Lung (tissue), 12 donors: ENCODE measurements around the gene OXGR1. TPM values are rescaled to one million over a fixed set of nuclear protein-coding genes. Genes with fewer than 3 reads are reported as not detected.

ENCODE experiments used
- ATAC-seq: fragments of 200-7000 bp; cut with Tn5 transposase; one replicate; pipeline ENCODE4 v1.9.1; 2020; ENCODE audit warnings: moderate number of reproducible peaks; ENCODE audit not compliant: insufficient read depth, low FRiP score
- DNase-seq, 3 donors: peaks; one replicate each; pipeline ENCODE4 v3.0.0-alpha.2; 2013 to 2017
- H3K27ac ChIP-seq, 2 donors: one replicate each; pipeline ENCODE4 v1.5.1; 2013; ENCODE audit warnings: mild to moderate bottlenecking in 2 of 2, moderate library complexity in 2 of 2, control low read depth in 1 of 2, inconsistent platforms in 1 of 2, low read depth in 1 of 2, low read length in 1 of 2
- H3K27me3 ChIP-seq, 3 donors: one replicate each; pipeline ENCODE4 v1.5.1; 2013; ENCODE audit warnings: low read length in 2 of 3; ENCODE audit not compliant: control insufficient read depth in 3 of 3, insufficient read depth in 3 of 3
- H3K36me3 ChIP-seq, 4 donors: one replicate each; pipeline ENCODE4 v1.5.1; 2013; ENCODE audit warnings: low read length in 4 of 4, mild to moderate bottlenecking in 1 of 4, moderate library complexity in 1 of 4; ENCODE audit not compliant: control insufficient read depth in 4 of 4, insufficient read depth in 4 of 4
- H3K4me1 ChIP-seq, 5 donors: one replicate each; pipeline ENCODE4 v1.5.1; 2013; ENCODE audit warnings: low read length in 5 of 5, mild to moderate bottlenecking in 2 of 5, moderate library complexity in 1 of 5; ENCODE audit not compliant: control insufficient read depth in 5 of 5, insufficient read depth in 5 of 5
- H3K4me3 ChIP-seq: one replicate; pipeline ENCODE4 v1.5.1; 2013; ENCODE audit warnings: mild to moderate bottlenecking, control low read depth, moderate library complexity
- H3K9ac ChIP-seq, 2 donors: one replicate each; pipeline ENCODE4 v1.5.1; 2013; ENCODE audit warnings: low read length in 2 of 2, control low read depth in 1 of 2; ENCODE audit not compliant: insufficient read depth in 1 of 2
- H3K9me3 ChIP-seq, 4 donors: one replicate each; pipeline ENCODE4 v1.5.1; 2013; ENCODE audit warnings: low read length in 3 of 4, mild to moderate bottlenecking in 1 of 4, moderate library complexity in 1 of 4; ENCODE audit not compliant: control insufficient read depth in 4 of 4, insufficient read depth in 3 of 4
- CTCF ChIP-seq: IDR thresholded peaks from 2 replicates; pipeline ENCODE4 v1.5.1; 2012; ENCODE audit warnings: mild to moderate bottlenecking; ENCODE audit errors: control extremely low read depth, extremely low read depth
- WGBS, 2 donors: extraction: QIAGEN DNeasy Blood & Tissue Kit; methylation state at CpG; one replicate each; pipeline ENCODE4 v1.1.7; 2013; 5-methylcytosine and 5-hydroxymethylcytosine counted together
- polyA plus RNA-seq, 2 donors: library from polyadenylated mRNA; stranded (reverse); fragments of 200-250 nt; gene quantifications; one replicate each; pipeline ENCODE4 v1.2.1, GENCODE V29; 2013
- total RNA-seq, 2 donors: library from RNA; depleted of rRNA in 1 of 2; stranded (reverse); fragments of >200 nt in 1 of 2; gene quantifications; one replicate each; pipeline ENCODE4 v1.2.1, GENCODE V29; 2014 to 2021
- donor health status: control.
- donor health status: control.
- donor health status: Bipolar disorder and iron deficiency.
- donor health status: healthy.
- donor health status: DM: yes; HTN: yes; CAD: no.

Gene OXGR1
- total and polyA plus RNA-seq, 4 donors = 0.25 to 0.71 (median 0.46) TPM

- DNase-seq = no peak
These were observed 14.4 kb upstream of the OXGR1 start for GRCh38 chr13:97008643-97009042.

GRCh38 chr13:97005625-97006262 lies 11.5 kb upstream of the OXGR1 start:
- Histone ChIP-seq H3K27me3 (peaks cover 0 to 17% (median 2%) of the 10 kb centered on the region in 3 donors), H3K9me3 (peaks cover 0 to 4% (median 0%) of the 10 kb centered on the region in 4 donors), H3K4me1 (peaks cover 0 to 5% (median 0%) of the 10 kb centered on the region in 5 donors), H3K36me3 (no peaks in the 10 kb centered on the region), H3K27ac (no peak overlapping the region), H3K4me3 (no peak overlapping the region), H3K9ac (no peak overlapping the region)
- no peak for TF ChIP-seq CTCF
- 47 to 72% methylated on average over 1 of the region's 1 CpG for WGBS, 2 donors
- no peak for ATAC-seq
- DNase-seq = no peak

More at GRCh38 chr13:97008643-97009042, 14.4 kb upstream of the OXGR1 start:
- H3K27me3 ChIP-seq = peaks cover 0 to 18% (median 5%) of the 10 kb centered on the region in 3 donors
- H3K9me3 ChIP-seq = peaks cover 0 to 2% (median 0%) of the 10 kb centered on the region in 4 donors
- no peak overlapping the region for H3K27ac ChIP-seq
- peaks cover 0 to 5% (median 0%) of the 10 kb centered on the region in 5 donors for H3K4me1 ChIP-seq
- no peak overlapping the region for H3K9ac ChIP-seq
- TF ChIP-seq CTCF = no peak
- H3K36me3 ChIP-seq = no peaks in the 10 kb centered on the region
- no peak for ATAC-seq
- WGBS, 2 donors = 68 to 76% methylated on average over 4 of the region's 4 CpGs
- no peak overlapping the region for H3K4me3 ChIP-seq

- ATAC-seq = no peak
- Histone ChIP-seq H3K4me1 (peaks cover 0 to 5% (median 0%) of the 10 kb centered on the region in 5 donors), H3K9ac (no peak overlapping the region), H3K27me3 (peaks cover 0 to 14% (median 2%) of the 10 kb centered on the region in 3 donors), H3K9me3 (peaks cover 0 to 4% (median 0%) of the 10 kb centered on the region in 4 donors), H3K27ac (no peak overlapping the region), H3K4me3 (no peak overlapping the region), H3K36me3 (no peaks in the 10 kb centered on the region)
- no peak for DNase-seq
- 50 to 61% methylated on average over 2 of the region's 2 CpGs for WGBS, 2 donors
- TF ChIP-seq CTCF = no peak
These were observed 10.6 kb upstream of the OXGR1 start for GRCh38 chr13:97004886-97005285.
